ENCODE data around the gene CCN2.

CCN2 gene, protein sequence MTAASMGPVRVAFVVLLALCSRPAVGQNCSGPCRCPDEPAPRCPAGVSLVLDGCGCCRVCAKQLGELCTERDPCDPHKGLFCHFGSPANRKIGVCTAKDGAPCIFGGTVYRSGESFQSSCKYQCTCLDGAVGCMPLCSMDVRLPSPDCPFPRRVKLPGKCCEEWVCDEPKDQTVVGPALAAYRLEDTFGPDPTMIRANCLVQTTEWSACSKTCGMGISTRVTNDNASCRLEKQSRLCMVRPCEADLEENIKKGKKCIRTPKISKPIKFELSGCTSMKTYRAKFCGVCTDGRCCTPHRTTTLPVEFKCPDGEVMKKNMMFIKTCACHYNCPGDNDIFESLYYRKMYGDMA

DNA sequence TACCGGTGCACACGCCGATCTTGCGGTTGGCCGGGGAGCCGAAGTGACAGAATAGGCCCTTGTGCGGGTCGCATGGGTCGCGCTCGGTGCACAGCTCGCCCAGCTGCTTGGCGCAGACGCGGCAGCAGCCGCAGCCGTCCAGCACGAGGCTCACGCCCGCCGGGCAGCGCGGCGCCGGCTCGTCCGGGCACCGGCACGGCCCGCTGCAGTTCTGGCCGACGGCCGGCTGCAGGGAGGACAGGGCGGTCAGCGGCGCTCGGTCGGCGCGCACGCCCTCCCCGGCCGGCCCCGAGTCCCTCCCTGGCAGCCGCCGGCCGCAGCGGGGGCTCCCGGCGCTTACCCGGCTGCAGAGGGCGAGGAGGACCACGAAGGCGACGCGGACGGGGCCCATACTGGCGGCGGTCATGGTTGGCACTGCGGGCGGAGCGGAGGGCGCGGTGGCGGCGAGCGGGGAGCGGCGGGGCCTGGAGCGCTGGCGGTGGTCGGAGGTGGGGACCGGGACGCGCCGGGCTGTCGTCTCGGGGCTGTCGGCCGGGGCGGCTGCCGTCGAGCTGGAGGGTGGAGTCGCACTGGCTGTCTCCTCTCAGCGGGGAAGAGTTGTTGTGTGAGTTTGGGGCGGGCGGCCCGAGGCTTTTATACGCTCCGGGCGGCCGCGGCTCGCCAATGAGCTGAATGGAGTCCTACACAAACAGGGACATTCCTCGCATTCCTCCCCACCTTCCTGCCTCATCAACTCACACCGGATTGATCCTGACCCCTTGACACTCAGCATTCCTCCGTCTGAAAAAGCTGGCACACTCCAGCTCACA is at the start of gene CCN2:
CCN2 (minus strand) TSS at position 606 of the 809 bp plus-strand sequence; CDS start at position 406, 200 bp downstream.
- no peak for DNase-seq (ENCODE audit: low read depth in 3 of 3)

DNA sequence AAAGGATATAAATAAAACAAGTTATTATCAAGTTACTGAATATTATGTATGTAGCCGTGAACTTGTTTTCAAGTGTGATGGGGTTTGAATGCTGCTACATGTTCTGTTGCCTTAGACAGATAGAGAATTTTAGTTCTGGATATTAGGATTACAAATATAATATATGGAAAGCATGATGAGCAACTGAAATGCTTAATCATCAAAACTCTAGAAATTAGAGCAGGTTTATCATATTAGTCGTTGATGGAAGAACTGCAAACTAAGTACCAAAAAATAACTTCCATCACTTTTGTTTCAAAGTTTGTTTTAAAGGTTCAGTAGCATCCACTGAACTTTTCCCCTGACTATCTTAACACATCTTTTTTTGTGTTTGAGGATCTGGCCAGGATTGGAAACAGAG is 49.1 kb upstream of the CCN2 start:
- DNase-seq (ENCODE audit: low read depth in 3 of 3), result no peak

DNA sequence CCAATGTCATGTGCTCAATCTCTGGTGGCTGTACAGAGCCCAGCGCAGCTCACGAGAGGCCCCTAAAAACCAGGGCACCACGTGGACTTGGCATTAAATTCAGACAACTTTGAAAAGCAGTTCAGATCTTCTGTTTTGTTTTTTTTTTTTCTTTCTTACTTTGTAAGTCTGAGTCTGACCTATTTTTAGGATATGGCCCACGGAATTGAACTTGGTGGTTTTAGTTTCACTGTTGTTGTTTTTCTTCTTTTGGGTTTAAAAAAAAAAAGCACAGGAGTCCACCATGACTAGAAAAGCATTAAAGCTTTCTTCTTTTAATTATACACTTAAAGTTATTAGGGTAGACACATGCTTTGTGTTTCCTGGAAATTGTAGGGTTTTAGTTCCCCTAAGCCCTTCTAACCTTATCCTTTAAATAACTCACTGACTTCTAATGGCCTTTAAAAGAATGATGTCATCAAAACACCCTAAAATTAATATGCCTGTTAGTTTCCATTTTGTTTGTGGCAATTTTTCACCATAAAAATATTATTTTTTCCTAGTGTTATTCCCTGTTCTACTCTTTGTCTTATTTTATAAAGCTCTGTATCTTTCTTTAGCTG is 48.5 kb upstream of the CCN2 start:
- no peak for DNase-seq (ENCODE audit: low read depth in 3 of 3)

DNA sequence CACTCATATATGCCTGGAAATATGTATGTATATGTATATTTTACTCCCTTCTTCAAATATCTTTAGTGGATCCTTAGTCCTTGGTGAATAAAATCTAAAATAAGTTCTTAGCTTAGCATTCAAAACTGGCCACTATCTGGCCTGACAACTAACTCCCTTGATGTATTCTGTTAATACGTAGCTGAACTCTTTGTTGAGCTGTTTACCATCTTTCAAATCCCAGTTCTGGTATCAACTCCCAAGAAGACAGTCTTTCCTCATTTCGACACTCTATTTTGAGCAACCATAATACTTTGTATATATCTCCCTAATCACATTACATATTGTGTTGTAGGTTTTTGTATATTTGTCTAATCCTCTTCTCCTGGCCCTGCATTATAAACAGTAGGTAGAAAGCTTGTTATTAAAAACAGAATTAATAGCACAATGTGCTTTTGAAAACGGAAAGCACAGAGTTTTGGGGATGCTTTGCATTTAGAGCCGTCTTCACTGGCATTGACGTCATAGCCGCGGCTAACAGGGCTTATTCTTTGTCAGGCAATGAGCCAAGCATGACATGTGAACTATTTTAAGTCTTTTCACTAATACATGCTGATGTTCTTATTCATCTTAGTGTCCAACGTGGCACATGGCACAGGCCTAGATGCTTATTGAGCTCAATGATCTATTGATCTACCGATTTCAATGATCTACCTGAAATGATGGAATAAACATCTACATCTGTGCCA is 47.2 kb upstream of the CCN2 start:
- DNase-seq (ENCODE audit: low read depth in 3 of 3), result no peak

DNA sequence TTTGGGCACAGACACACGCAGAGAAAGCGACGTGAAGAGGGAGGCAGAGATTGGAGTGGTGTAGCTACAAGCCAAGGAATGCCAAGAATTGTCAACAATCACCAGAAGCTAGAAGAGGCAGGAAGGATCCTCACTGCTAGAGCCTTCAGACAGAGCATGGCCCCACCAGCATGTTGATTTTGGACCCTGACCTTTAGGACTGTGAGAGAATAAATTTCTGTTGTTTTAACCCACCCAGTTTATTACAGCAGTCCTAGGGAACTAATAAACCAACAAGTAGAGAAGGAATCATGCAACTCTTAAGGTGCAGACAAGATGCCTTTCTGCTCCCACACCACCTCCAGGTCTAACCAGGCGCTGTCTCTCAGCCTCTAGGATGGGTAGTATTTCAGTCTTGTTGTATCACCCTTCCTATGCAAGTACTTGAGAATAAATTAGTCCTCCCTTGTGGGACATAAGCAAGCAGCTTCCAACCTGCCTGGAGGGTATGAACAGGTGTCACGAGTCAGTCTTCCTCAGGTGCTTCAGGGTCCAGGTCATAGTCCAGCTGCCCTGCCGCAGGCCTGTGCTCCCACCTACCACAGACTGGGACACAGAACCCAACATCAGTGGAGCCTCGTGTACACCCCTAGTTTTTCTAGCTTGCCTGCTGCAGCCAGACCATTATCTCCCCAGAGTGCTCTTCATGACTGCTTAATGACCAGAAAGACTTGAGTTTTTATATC is 46.4 kb upstream of the CCN2 start:
- DNase-seq (ENCODE audit: low read depth in 3 of 3), result no peak

DNA sequence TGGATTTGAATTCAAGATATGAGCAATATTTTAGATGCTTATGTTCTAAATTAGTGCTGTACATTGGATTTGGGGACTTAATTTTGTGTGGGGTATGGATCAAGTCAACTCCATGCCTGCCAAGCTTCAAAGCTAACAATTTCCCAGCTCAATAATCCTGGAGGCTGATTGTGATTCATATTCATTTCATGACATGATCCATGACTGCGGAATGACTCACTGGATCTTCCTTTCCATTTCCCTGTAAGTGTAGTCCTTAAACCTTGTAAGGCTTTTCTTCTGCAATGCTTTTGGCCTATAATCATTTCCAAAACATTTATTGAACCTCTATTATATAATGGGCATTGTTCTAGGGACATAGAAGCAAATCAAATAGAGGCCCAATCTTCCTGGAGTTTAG is 44.7 kb upstream of the CCN2 start:
- DNase-seq (ENCODE audit: low read depth in 3 of 3), result no peak

DNA sequence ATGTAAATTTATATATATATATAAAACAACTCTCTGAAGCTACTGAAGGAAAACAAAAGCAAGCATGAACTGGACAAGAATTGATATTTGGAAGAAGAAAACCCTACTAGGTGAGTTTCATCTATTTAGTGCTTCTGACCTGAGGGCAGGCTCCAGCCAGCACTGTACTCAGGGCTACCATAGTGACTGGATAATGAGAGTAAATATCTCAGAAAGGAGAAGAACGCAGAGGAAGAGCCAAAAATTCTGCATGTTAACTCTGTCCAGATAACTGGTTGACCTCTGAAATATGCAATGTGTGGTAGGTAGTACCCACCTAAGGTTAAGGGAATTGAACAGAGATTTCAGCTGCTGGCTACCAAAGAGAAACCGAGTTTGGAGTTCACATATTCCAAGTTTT is 41.4 kb upstream of the CCN2 start:
- DNase-seq (ENCODE audit: low read depth in 3 of 3), result no peak

DNA sequence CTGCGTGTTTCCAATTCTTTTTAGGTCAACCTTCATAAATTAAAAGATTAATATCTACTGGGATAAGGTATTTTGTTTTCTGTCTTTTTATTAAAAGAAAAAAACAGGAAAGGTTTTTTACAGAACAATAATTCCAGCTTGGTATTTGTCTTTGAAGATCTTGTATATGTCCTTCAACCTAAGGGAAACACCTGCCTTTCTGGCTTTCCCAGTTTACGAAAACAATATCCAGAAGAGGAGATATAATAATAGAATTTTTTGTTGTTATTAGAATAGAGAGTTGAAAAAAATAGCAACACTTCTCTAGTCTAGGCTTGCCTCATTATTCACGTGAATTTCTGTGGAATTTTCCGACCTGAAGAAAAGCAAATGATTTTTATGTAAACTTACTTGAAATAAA is 37.9 kb upstream of the CCN2 start:
- DNase-seq (ENCODE audit: low read depth in 3 of 3), result no peak

DNA sequence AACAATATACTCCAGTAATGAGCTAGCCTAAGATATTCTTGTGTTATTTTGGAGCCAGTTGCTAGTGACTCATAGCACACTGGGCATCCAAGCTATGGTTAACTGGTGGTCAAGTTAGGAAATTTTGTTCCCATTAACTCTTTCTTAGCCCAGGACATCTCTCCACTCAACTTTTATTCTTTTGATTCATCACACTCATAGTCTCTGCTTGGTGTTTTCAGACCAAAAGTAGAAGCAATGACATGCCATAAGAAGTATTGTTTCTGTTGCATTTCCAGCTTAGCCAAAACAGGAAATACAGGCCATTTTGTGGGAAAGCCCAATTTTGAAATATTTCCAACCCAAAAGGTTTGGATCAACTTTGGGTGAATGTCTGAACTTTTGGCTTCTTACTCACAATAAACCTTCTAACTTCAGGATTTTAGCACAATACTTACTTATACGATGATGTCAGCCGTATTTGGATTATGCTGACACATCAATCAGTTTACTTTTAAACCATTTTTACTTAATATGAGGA is 31.6 kb upstream of the CCN2 start:
- no peak for DNase-seq (ENCODE audit: low read depth in 3 of 3)

DNA sequence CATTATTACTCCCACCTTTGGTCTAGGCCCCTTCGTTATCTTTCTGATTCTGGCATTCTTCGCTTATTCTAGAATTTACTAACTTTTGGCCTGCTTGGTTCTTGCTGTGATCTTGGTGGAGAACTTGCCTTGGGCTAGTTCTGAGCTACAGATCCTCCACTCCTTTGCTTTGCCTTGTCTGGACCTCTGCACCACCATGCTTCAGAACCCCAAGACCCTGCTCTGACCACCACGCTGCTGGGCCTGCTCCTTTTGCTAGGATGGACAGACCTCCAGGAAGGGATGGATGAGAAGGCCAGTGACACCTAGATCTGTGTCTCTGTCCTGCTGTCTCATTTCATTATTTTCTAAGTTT is 30.4 kb upstream of the CCN2 start:
- no peak for DNase-seq (ENCODE audit: low read depth in 3 of 3)

DNA sequence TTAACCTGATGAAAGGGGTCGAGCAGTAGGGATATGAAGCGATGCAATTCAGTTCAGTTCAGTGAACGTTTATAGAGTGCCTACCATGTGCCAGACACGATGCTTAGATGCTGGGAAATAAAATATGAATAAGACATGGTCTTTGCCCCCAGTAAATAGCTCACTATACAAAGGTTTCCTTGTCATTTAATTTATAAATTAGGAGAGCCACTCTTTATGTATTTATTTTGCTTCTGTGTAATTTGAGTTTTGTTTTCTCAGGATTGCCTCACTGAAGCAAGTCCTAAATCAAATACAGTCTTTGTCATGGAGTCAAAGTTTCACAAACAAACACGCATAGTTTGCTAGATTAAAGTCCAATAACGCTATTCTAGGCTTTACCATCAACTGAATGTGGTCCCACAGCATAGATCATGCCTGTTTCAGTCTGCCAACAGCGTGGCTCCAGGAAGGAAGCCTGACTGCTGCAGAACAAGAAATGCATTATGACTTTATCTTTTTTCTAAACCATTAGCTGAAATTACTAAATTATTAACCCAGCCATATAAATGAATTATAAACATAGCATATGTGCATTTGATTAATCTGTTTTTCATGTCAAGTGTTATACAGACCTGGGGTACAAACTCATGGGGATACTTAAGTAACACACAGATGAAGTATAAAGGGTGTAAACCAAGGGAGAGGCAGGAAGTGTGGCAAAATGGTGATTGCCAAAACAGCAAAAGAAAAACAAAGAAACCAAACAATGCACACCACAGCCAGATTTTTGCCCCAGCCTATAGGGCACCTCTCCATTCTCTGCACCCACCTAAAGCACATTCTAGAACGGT is 29.8 kb upstream of the CCN2 start:
- no peak for DNase-seq (ENCODE audit: low read depth in 3 of 3)

DNA sequence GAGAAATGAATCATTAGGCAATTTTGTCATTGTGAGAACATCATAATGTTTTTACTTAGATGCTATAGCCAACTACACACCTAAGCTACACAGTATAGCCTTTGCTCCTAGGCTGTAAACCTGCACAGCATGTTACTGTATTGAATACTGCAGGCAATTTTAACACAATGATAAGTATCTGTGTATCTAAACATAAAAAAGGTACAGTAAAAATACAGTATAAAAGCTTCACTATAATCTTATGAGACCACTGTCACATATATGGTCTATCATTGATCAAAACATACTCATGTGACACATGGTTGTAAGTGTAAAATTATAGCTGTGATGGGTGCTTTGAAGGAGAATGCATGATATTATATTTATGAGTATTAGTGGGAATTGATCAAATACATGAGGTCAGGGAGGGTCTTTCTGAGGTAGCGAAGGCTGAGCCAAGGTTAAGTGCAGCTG is 29.2 kb upstream of the CCN2 start:
- DNase-seq (ENCODE audit: low read depth in 3 of 3), result no peak

DNA sequence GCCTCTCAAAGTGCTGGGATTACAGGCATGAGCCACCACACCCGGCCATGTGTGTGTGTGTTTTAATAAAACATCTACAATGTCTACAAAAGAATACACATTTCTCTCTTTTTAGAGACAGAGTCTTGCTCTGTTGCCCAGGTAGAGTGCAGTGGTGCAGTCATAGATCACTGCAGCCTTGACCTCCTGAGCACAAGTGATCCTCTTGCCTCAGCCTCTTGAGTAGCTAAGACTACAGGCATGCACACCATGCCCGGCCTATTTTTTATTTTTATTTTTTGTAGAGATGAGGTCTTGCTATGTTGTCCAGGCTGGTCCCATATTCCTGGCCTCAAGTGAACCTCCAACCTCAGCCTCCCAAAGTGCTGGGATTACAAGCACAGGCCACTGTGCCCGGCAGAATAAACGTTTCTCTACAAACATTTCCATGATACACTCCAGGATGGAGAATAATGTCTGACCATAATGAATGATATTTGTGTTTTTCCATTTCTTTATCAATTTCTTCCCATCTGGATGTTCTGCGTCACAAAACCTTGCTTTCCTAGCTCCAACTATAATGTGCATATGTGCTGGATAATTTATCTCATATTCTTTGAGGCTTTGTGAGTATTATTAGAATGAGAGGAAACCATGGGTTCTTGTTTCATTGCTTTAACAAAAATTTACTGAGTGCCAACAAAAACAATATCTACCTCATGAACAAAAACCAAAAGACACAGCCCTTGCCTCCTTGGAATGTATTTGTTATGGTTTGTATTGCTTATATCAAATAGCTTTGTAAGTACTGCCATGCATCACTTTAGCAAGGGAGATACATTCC is 28.6 kb upstream of the CCN2 start:
- no peak for DNase-seq (ENCODE audit: low read depth in 3 of 3)

DNA sequence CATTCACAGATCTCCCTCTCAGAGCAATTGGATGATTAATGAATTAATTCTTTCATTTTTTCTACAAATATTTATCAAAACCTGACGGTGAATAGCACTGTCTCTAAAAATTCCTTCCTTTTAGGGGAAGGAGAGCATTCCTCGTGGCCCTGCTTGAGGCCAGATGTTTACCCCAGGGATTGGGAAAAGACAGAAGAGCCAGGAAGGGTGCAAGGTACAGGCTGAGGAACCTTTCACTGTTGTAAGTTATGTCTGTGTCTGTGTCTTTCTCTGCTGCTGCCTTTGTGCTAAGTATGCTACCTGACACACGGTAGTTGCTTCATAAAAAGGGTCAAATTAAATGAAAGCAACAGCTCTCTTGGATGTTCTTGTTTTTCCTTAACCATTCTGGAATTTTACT is 27.4 kb upstream of the CCN2 start:
- DNase-seq (ENCODE audit: low read depth in 3 of 3), result no peak

DNA sequence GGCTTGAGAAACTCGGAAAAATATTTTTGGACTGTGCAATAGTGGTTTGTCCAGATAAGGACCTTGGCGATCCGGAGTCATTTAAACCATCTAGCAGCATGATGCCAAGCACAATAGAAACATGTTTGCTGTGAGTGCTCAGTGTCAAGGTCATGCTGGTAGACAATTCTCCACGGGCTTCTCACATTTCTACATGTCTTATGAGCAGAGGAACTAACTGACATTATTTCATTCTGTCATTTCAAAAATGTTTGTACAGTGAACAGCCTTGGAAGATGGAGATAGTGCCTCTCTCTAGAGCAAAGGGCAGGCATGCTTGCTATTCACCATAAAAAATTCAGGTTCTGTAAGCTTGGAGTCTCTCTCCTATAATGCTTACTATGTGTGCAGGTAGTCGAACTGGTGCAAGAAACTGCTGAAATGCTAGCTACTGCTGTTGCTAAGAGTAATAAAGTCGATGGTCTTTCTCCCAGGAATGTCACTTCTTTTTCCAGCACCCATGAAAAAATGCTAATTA is 25.4 kb upstream of the CCN2 start:
- no peak for DNase-seq (ENCODE audit: low read depth in 3 of 3)

DNA sequence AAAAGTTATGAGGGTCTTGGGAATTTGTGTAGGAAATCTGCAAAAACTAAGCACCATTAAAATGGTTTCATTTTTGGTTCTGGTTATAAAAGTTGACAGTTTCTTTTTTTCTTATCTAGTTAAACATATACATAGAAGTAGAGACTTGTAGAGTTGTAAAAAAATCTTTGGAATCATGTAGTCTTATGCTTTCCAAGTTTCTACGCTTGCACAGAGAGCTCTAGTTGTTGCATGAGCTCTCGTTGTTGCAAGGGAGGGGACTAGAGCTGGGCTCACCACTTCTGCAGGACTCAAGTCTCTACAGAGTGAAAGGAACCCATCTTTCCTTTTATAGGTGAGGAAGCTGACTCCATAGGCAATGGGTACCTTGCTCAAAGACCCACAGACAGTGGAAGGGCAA is 21.6 kb upstream of the CCN2 start:
- DNase-seq (ENCODE audit: low read depth in 3 of 3), result no peak

DNA sequence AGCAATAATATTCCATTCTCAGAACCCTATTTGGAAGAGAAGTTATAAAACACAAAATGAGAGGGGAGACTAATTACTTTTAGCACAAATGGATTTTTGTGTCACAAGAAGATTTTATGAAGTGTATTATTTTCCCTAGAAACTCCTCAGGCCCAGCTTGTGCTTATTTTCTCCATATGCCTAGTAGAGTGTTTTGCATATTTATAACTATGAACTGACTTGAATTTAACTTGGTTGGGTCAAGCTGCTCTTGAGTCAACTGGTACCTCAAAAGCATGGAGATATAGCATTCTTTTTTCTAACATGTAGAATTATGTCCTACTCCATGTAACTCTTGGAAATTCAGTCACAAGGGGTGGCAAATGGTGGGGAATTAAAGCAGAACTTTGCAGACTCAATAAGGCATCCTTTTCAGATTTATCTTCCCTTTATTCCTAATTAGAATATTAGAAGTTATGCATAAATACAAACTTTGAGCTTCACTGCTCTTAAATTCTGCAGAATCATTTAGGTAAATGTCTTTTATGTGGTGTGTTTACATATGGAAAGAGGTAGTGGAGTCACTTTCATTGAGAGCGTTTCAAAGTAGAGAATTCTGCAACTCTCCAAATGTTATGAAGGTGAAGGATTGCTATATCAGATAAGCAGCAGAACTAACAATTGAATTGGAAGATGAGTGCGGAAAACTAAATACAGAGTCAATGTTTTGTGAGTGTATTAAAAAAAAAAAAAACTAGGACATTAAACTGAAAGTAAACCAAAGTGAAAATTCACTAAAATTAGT is 19.1 kb upstream of the CCN2 start:
- no peak for DNase-seq (ENCODE audit: low read depth in 3 of 3)

DNA sequence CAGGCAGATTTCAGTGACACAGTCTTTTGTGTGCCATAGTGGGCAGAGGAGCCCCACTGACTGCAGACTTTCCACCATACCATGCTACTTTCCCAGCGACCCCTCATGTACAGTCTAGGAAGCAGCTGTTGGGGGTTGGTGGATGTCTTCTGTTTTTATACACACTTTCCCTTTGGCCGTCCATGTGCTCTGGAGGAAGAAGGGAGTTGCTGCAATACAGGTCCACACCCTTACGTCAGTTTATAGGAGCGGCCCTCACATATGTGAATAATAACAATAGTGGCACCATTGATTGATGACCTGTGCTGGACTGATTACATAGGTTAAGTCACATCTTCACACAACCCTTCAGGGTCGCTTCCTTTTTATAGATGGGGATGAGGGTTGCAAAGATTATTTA is 17.5 kb upstream of the CCN2 start:
- DNase-seq (ENCODE audit: low read depth in 3 of 3), result no peak

Data from stimulated activated CD4-positive, alpha-beta T cell treated with anti-CD3 and anti-CD28 coated beads, TNF-alpha, amount 100 ng/mL, for 48 hours (primary cell).